Uterus (tissue), 4 donors: ENCODE data around the gene SPEG. TPM values are rescaled to one million over a fixed set of nuclear protein-coding genes. Genes with fewer than 3 reads are reported as not detected.

Experiments
- DNase-seq, 2 donors: peaks; one replicate each; pipeline ENCODE4 v3.0.0-alpha.2; 2019 to 2020
- H3K27ac ChIP-seq, 2 donors: fragments of 200-600 bp; sonication (generic); 1 replicate in 1 of 2; 2 replicates in 1 of 2; pipeline ENCODE4 v1.5.1; 2016 to 2018
- H3K27me3 ChIP-seq, 2 donors: fragments of 200-600 bp; sonication (generic); one replicate each; pipeline ENCODE4 v1.5.1; 2018 to 2019; ENCODE audit warnings: control low read depth in 1 of 2
- H3K36me3 ChIP-seq, 2 donors: fragments of 200-600 bp; sonication (generic); one replicate each; pipeline ENCODE4 v1.5.1; 2019; ENCODE audit warnings: control low read depth in 1 of 2
- H3K4me1 ChIP-seq, 2 donors: fragments of 200-600 bp; sonication (generic); one replicate each; pipeline ENCODE4 v1.5.1; 2018 to 2019; ENCODE audit warnings: control low read depth in 1 of 2
- H3K4me3 ChIP-seq, 2 donors: fragments of 200-600 bp; sonication (generic); 1 replicate in 1 of 2; 2 replicates in 1 of 2; pipeline ENCODE4 v1.5.1; 2018 to 2019; ENCODE audit warnings: mild to moderate bottlenecking in 1 of 2
- H3K9me3 ChIP-seq, 2 donors: fragments of 200-600 bp; sonication (generic); one replicate each; pipeline ENCODE4 v1.5.1; 2019; ENCODE audit warnings: control low read depth in 1 of 2
- CTCF ChIP-seq, 4 experiments: fragments of 200-600 bp in 2 of 4; fragments of 450-650 bp in 2 of 4; sonication (generic) in 2 of 4; IDR thresholded peaks; one replicate each; pipeline ENCODE4 v1.5.1; 2016 to 2019; ENCODE audit warnings: antibody characterized with exemption in 4 of 4, mild to moderate bottlenecking in 2 of 4, moderate library complexity in 1 of 4
- POLR2A ChIP-seq, 2 donors: fragments of 450-650 bp; IDR thresholded peaks; one replicate each; pipeline ENCODE4 v1.6.1; 2016; ENCODE audit warnings: antibody characterized with exemption in 2 of 2, mild to moderate bottlenecking in 1 of 2, moderate library complexity in 1 of 2
- intact Hi-C: fragments of 100-400 bp; cut with DNase I; formaldehyde crosslinking; loops from one replicate; pipeline ENCODE4 v1.15.1; 2023; ENCODE audit warnings: low total_unique reads
- total RNA-seq, 4 donors: library from RNA; depleted of rRNA in 3 of 4; stranded (reverse); fragments of >200 nt in 3 of 4; gene quantifications; one replicate each; pipeline versions ENCODE4 v1.1.0 to v1.2.4, GENCODE V29; 2014 to 2023
- donor health status: DM: yes; HTN: yes; CAD: no.

The SPEG gene
- total RNA-seq, 4 donors from 2014 or later = 22.9 to 318 (median 36.1) TPM

GRCh38 chr2:219457784-219458369 is 23.2 kb downstream of the SPEG start:
- Histone ChIP-seq H3K9me3 (no peaks in the 10 kb centered on the region), H3K4me1 (peaks cover 6 to 22% of the 10 kb centered on the region in 2 donors), H3K27ac (peak overlapping the region; percentile 97 to 98), H3K36me3 (no peaks in the 10 kb centered on the region), H3K4me3 (no peak overlapping the region), H3K27me3 (no peaks in the 10 kb centered on the region)
- intact Hi-C loops = no loop called here
- DNase-seq = no peak
- no peak for TF ChIP-seq CTCF (IDR thresholded peaks at IDR 0.05)
- TF ChIP-seq POLR2A (IDR thresholded peaks at IDR 0.05) = no peak

GRCh38 chr2:219458996-219459395 is 24.4 kb downstream of the SPEG start:
- no peak for DNase-seq
- Histone ChIP-seq H3K27me3 (no peaks in the 10 kb centered on the region), H3K4me3 (no peak overlapping the region), H3K27ac (peak overlapping the region; percentile 97 to 98), H3K4me1 (peaks cover 2 to 22% of the 10 kb centered on the region in 2 donors), H3K9me3 (no peaks in the 10 kb centered on the region), H3K36me3 (no peaks in the 10 kb centered on the region)
- TF ChIP-seq CTCF (IDR thresholded peaks at IDR 0.05) = no peak
- TF ChIP-seq POLR2A (IDR thresholded peaks at IDR 0.05) = no peak
- intact Hi-C loops = no loop called here

- H3K27me3 ChIP-seq = no peaks in the 10 kb centered on the region
- H3K27ac ChIP-seq = peak overlapping the region; percentile 97 to 98
- H3K36me3 ChIP-seq = no peaks in the 10 kb centered on the region
- intact Hi-C loops = no loop called here
- H3K4me3 ChIP-seq = no peak overlapping the region
- H3K9me3 ChIP-seq = no peaks in the 10 kb centered on the region
- peaks cover 0 to 22% of the 10 kb centered on the region in 2 donors for H3K4me1 ChIP-seq
- DNase-seq = peak; percentile 69 to 71
- TF ChIP-seq CTCF (IDR thresholded peaks at IDR 0.05) (peak; percentile 74 to 90 (median 82)), POLR2A (IDR thresholded peaks at IDR 0.05) (no peak)
These were observed 25.0 kb downstream of the SPEG start for GRCh38 chr2:219459460-219460311.

- peaks cover 0 to 22% of the 10 kb centered on the region in 2 donors for H3K4me1 ChIP-seq
- H3K27me3 ChIP-seq = no peaks in the 10 kb centered on the region
- intact Hi-C loops = no loop called here
- TF ChIP-seq CTCF (IDR thresholded peaks at IDR 0.05) (no peak), POLR2A (IDR thresholded peaks at IDR 0.05) (peak; percentile 23 to 59)
- no peaks in the 10 kb centered on the region for H3K36me3 ChIP-seq
- H3K27ac ChIP-seq = peak overlapping the region; percentile 97 to 98
- H3K4me3 ChIP-seq = peak overlapping the region in 1 of 2 donors; percentile 19
- no peaks in the 10 kb centered on the region for H3K9me3 ChIP-seq
- DNase-seq = peak; percentile 85 to 91
These were observed 25.8 kb downstream of the SPEG start for GRCh38 chr2:219460424-219460926.

- Histone ChIP-seq H3K27ac (peak overlapping the region; percentile 97 to 98), H3K27me3 (no peaks in the 10 kb centered on the region), H3K36me3 (no peaks in the 10 kb centered on the region), H3K9me3 (no peaks in the 10 kb centered on the region), H3K4me3 (peak overlapping the region in 1 of 2 donors; percentile 19), H3K4me1 (peaks cover 0 to 22% of the 10 kb centered on the region in 2 donors)
- TF ChIP-seq POLR2A (IDR thresholded peaks at IDR 0.05) (no peak), CTCF (IDR thresholded peaks at IDR 0.05) (no peak)
- DNase-seq = peak; percentile 79 to 82
- intact Hi-C loops = no loop called here
These were observed 26.4 kb downstream of the SPEG start for GRCh38 chr2:219461047-219461514.
